ENCODE results near the gene YEATS2.
A peak's percentile ranks its signal among the peaks of the same experiment; 100 is the strongest.
"Not testable (repeated sequence)": the region's sequence is repeated elsewhere in the genome, so short reads cannot be mapped to it uniquely, and the experiment has no call there.

YEATS2 gene

DNA sequence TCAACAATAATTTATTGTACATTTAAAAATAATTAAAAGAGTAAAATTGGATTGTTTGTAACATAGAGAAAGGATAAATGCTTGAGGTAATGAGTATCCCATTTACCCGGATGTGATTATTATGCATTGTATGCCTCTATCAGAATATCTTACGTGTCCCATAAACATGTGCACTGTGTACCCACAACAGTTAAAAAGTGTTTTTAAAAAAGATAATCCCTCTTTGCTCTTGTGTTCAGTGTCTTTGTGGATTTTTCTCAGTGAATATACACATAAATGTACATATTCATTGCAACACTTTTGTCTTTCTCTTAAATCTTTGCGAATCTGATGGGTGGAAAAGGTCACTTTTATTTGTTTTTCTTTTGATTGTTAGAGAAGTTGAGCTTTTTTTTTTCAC, 20.4 kb downstream of the YEATS2 start:
- no peak for DNase-seq

GRCh38 chr3:183725387-183725786, 27.8 kb downstream of the YEATS2 start:
- DNase-seq: no peak

DNA sequence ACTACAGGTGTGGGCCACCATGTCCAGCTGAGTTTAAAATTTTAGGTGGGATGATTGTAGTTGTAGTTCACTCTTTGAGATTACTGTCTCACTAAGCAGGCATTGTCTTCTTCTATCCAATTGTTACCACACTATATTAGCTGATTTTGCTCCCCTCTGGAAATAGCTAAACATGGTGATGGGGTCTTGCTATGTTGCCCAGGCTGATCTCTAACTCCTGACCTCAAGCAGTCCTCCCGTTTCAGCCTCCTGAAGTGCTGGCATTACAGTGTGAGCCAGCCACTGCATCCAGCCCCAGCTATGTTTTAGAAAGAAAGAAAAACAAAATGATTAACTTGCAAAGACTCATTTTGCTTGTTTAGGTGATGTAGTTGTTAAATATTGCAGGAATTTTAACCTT, 30.6 kb downstream of the YEATS2 start:
- DNase-seq: no peak

DNA sequence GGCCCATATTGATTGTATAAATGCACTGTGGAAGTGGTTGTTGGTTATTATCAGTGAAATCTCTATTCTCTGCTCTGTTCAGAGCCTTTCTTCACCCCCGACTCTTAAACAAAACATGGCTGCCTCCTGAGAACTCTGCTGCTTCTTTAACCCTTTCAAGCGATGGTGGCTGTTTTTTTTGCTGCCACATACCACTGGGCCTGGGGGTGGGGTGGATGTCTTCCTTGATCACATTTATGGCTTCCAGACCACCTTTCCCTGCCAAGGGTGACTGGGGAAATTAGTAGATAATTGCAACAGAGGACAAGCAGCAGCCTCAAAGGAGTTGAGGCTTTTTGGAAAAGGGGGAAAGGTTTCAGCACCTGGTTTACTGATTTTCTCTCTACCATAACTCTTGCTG, 32.8 kb downstream of the YEATS2 start:
- DNase-seq: no peak

GRCh38 chr3:183731611-183732010, 34.0 kb downstream of the YEATS2 start:
- DNase-seq: no peak

DNA sequence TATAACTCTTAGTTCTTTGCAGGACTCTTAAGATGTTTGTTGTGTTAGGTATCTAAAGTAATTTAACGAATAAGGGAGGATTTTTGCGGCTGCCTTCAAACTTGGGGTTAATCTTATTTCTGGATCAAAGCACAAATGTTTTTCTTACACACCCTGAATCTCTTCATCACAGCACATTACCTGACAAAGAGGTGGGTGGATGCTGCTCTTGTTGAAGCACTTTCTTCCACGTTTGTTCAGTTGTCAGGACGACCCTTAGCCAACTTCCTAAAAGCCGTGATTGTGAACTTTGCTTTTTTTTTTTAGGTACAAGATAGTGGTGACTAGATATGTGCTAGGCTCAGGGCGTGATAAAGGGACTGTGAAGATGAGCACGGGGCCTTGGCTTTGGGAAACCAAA, 36.0 kb downstream of the YEATS2 start:
- DNase-seq: no peak

- DNase-seq: no peak
Observed at GRCh38 chr3:183734750-183735494, 37.3 kb downstream of the YEATS2 start.

- DNase-seq: no peak
Observed at GRCh38 chr3:183737116-183737515, 39.5 kb downstream of the YEATS2 start.

DNA sequence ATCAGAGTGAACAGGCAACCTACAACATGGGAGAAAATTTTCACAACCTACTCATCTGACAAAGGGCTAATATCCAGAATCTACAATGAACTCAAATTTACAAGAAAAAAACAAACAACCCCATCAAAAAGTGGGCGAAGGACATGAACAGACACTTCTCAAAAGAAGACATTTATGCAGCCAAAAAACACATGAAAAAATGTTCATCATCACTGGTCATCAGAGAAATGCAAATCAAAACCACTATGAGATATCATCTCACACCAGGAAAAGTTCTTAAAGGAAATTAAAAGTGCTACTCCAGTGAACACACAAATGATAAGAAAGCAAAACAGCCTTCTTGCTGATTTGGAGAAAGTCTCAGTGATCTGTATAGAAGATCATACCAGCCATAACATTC, 42.6 kb downstream of the YEATS2 start:
- not testable (repeated sequence) for DNase-seq

GRCh38 chr3:183743231-183743630, 45.6 kb downstream of the YEATS2 start:
- DNase-seq: no peak

GRCh38 chr3:183745300-183746098, 47.9 kb downstream of the YEATS2 start:
- peak; percentile 35 for DNase-seq

GRCh38 chr3:183754052-183754451, 56.5 kb downstream of the YEATS2 start:
- DNase-seq: no peak

DNA sequence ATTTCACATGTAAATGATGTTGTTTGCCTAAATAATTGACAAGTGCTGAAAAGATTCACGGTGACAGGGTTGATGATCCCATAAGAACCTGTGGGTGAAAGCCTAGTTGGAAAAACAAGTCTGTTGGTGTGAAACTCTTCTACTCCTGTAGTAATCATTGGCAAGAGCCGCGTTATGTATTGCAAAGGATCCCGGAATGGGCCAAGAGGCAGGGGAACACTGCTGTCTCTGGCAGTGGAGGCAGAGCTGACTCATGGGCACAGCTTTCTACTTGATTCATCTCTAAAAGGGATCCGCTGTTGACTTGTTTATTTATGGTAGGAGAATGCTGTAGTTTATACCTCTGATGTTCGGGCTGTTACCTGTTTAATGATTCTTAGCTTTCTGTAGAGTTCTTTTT, 64.7 kb downstream of the YEATS2 start:
- DNase-seq: no peak

DNA sequence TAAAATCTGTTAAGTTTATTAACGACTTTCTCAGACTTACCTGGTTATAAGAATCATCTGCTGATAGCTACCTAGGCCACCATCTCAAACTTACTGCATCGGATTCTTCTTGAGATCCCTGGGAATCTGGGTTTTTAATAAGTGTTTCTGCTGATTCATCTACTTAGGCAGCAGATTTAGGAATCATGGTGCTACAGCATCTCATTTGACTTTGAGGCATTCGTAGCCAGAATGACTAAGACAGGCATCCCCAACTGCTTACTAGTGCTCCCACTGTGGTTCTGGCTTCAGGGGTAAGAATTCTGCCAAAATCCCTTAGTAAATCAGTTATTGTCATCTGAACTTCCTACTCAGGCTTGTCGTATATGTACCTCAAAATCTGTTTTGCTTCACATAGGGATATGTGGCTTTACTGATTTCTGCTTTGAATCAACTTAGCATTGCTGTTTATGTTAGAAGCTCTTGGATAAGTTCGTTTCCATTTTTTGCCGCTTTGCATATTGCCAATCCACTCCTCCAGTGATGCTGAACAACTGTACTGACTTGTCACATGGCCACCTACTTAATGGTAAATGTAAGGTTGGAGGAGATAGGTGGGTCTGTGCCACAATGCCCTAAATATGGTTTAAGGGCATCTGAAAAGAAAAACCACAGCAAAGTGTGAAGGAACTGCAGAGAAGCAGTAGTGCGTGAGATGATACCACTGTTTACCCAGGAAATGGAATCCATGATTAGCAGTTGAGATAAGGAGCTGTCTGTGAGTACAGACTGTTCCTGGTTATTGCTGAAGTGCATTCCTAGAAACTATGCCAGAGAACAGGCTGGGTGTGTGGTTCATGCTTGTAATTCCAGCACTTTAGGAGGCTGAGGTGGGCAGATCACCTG, 67.5 kb downstream of the YEATS2 start:
- DNase-seq: peak; percentile 3

GRCh38 chr3:183766107-183766506, 68.5 kb downstream of the YEATS2 start:
- no peak for DNase-seq

GRCh38 chr3:183766745-183767606, 69.4 kb downstream of the YEATS2 start:
- peak; percentile 51 for DNase-seq

DNA sequence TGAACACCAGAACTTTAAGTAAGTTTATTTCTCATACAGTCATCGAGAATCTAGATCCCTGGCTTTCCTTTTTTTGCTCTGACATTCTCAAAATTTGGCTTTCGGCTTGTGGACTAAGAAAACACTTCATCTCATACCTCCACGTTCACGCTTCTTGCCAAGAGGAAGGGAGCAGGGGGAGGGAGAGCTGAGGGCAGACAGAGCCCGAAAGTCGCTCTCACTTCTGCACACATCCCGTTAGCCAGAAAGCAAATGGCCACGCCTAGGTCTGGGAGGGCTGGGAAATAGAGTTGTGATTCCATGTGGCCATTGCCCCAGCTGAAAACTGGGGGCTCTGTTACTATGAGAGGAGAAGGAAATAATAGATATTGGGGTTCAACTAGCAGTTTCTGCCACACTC, 70.5 kb downstream of the YEATS2 start:
- DNase-seq: no peak

DNA sequence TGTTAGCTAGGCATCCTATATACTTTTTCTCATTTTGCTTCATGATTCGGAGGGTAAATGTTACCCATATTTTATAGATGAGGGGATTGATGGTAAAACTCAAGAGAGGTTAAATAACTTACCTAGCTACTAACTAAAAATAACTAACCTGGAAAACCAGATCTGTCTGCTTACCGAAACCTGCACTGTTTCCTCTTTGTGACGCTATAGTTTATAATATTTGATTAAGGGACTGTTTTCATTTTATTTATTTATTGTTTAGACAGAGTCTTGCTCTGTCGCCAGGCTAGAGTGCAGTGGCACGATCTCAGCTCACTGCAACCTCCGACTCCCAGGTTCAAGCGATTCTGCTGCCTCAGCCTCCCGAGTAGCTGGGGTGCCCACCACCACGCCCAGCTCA, 71.9 kb downstream of the YEATS2 start:
- DNase-seq: no peak

DNA sequence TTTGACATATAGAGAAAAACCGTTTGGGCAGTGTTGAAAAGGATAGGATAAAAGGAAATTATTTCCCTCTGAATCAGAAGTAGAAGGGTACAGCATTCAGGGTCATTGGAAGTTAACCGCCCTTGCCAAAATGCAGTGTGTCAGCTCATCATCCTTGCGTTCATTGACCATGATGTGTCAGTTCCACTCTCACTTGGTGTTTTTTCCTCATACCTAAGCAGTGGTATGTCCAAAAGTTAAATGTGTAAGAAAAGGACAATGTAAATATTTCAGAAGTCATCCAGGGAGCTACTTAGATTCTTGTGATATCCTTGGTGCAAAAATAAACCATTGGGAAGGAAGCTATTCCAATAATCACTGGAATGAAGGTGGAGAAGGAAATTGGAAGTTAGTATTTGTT, 77.0 kb downstream of the YEATS2 start:
- no peak for DNase-seq

GRCh38 chr3:183775781-183776180, 78.2 kb downstream of the YEATS2 start:
- DNase-seq: no peak

GRCh38 chr3:183776451-183776850, 78.9 kb downstream of the YEATS2 start:
- not testable (repeated sequence) for DNase-seq

- no peak for DNase-seq
Observed at GRCh38 chr3:183777016-183777618, 79.5 kb downstream of the YEATS2 start.

All from NCI-H2029 (cell line).